ENCODE results near the gene DNAJC9. TPM values are rescaled to one million over a fixed set of nuclear protein-coding genes. Genes with fewer than 3 reads are reported as not detected.

Gene DNAJC9
- polyA plus RNA-seq, 1 experiment, result 10.0 TPM

DNA sequence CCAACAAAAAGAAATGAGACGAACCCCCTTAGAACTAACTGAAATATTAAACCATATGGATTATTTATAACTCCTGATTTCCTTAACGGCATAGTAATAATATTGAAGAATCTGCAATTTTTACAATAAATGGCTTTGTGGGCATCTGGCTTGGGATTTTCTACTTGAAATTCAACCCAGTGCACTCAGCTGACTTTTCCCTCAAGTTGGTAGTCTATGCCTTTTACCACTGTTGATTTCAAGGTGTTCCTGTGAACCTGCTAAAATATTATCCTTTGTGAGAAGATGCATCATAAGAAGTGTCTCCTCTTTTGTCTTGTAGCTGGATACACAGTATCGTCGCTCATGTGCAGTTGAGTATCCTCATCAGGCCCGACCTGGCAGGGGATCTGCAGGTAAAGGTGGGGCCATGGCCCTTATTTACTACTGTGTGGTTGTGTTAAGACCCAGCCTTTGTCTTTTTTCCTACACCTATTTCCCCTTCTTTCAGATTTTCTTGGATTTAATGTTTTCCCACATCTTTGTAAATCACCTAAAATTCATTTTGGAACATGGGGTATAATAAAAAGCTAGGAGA, 8.0 kb downstream of the DNAJC9 start:
- Histone ChIP-seq H3K36me3 (ENCODE audit: control insufficient read depth, insufficient read depth, low read length) (peaks cover 4% of the 10 kb centered on the region), H3K27me3 (ENCODE audit: control insufficient read depth, insufficient read depth, low read length) (no peaks in the 10 kb centered on the region), H3K4me3 (ENCODE audit: low read depth, low read length) (no peak overlapping the region)
- ChIA-PET CTCF (no interaction called here), POLR2A (no interaction called here)
- no peak for DNase-seq (ENCODE audit: low read depth)
- TF ChIP-seq, protein P1, sequence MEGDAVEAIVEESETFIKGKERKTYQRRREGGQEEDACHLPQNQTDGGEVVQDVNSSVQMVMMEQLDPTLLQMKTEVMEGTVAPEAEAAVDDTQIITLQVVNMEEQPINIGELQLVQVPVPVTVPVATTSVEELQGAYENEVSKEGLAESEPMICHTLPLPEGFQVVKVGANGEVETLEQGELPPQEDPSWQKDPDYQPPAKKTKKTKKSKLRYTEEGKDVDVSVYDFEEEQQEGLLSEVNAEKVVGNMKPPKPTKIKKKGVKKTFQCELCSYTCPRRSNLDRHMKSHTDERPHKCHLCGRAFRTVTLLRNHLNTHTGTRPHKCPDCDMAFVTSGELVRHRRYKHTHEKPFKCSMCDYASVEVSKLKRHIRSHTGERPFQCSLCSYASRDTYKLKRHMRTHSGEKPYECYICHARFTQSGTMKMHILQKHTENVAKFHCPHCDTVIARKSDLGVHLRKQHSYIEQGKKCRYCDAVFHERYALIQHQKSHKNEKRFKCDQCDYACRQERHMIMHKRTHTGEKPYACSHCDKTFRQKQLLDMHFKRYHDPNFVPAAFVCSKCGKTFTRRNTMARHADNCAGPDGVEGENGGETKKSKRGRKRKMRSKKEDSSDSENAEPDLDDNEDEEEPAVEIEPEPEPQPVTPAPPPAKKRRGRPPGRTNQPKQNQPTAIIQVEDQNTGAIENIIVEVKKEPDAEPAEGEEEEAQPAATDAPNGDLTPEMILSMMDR (IDR thresholded peaks at IDR 0.05; ENCODE audit: insufficient read depth, low read depth, low read length), result no peak

DNA sequence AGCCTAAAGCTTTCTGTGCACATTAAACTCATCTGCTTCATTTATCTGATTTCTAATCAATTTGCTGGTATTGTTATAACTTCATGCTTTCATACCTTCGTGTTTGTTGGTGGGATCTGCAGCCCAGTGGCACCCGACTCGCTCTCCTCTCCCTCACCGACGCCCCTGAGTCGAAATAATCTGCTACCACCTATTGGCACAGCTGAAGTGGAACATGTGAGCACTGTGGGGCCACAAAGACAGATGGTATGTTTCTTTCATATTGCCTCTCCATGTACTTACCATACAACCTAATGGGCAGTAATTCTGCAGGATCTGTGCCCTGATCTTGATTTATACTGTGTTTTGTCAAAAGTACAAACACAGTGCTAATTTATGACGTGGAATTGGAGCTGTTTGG, 12.4 kb downstream of the DNAJC9 start:
- ChIA-PET CTCF (interaction anchor here (2.0 kb wide), 1 partner anchor 11 kb away, joined by 5 read pairs; no protein-coding TSS in a partner anchor), POLR2A (no interaction called here)
- no peak for DNase-seq (ENCODE audit: low read depth)
- H3K27me3 ChIP-seq (ENCODE audit: control insufficient read depth, insufficient read depth, low read length), result no peaks in the 10 kb centered on the region
- TF ChIP-seq, protein P1 (IDR thresholded peaks at IDR 0.05; ENCODE audit: insufficient read depth, low read depth, low read length), result no peak
- no peak overlapping the region for H3K4me3 ChIP-seq (ENCODE audit: low read depth, low read length)
- peaks cover 5% of the 10 kb centered on the region for H3K36me3 ChIP-seq (ENCODE audit: control insufficient read depth, insufficient read depth, low read length)

DNA sequence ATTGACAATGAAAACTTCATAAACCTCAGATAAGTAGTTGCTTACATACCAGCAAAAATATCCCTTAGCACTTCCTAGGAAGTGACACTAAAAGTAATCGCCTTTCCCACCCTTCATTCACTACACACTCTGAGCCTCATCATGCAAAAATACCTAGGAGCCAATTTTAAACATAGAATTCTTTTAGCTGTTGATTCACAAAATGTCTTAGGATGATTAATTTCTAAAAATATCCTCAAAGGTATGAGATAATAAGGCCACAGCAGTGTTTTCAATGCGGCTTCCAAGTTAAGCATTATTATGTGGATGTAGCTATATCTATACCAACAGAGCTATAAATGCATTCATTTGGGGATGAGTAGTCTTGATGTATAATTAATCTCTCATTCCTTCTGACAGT, 13.2 kb downstream of the DNAJC9 start:
- Histone ChIP-seq H3K4me3 (ENCODE audit: low read depth, low read length) (no peak overlapping the region), H3K36me3 (ENCODE audit: control insufficient read depth, insufficient read depth, low read length) (peaks cover 5% of the 10 kb centered on the region), H3K27me3 (ENCODE audit: control insufficient read depth, insufficient read depth, low read length) (no peaks in the 10 kb centered on the region)
- DNase-seq (ENCODE audit: low read depth), result no peak
- ChIA-PET POLR2A (interaction anchor here (0.6 kb wide), 1 partner anchor 538 kb away, joined by 3 read pairs; a partner anchor contains a TSS), CTCF (interaction anchor here (2.0 kb wide), 1 partner anchor 10 kb away, joined by 5 read pairs; no protein-coding TSS in a partner anchor)
- TF ChIP-seq, protein P1 (IDR thresholded peaks at IDR 0.05; ENCODE audit: insufficient read depth, low read depth, low read length), result no peak

DNA sequence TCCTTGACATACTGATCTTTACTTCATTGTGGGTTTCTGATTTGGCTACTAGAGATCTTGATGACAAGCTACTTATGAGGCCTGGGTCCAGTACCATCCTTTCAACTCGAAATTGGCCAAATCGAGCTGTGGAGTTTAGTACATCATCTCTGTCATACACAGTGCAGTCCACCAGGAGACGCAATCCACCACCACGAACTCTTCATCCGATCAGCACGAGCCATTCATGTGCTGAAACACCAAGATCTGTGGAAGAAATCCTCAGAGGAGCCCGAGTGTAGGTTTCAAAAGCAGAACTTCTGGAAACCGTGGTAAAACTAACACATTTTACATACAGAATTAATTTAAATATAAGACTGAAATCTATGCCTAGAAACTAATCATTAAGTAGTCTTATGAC, 14.2 kb downstream of the DNAJC9 start:
- no peaks in the 10 kb centered on the region for H3K27me3 ChIP-seq (ENCODE audit: control insufficient read depth, insufficient read depth, low read length)
- ChIA-PET CTCF (interaction anchor here (2.0 kb wide), 1 partner anchor 9 kb away, joined by 5 read pairs; no protein-coding TSS in a partner anchor), POLR2A (no interaction called here)
- TF ChIP-seq, protein P1 (IDR thresholded peaks at IDR 0.05; ENCODE audit: insufficient read depth, low read depth, low read length), result no peak
- DNase-seq (ENCODE audit: low read depth), result no peak
- peaks cover 5% of the 10 kb centered on the region for H3K36me3 ChIP-seq (ENCODE audit: control insufficient read depth, insufficient read depth, low read length)
- no peak overlapping the region for H3K4me3 ChIP-seq (ENCODE audit: low read depth, low read length)

DNA sequence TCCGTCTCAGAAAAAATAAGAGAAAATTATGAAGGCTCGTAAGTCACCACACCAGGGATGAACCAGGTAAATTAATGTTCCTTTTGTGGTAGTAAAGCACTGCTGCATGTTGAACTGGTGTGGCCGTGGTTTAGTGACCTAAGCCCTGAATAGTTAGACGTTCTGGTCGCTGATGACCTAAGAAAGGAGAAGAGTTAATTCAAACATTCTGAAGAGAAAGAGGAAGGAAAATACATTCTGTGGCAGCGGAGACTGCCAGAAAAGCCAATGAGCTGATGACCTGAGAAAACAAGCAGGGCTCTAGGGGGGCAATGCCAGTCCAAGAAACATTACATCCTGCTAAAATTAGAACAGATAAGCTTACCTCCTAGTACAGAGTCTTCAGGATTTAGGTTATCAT, 17.5 kb downstream of the DNAJC9 start:
- POLR2A ChIA-PET, result no interaction called here

More for the DNA sequence above, 17.5 kb downstream of the DNAJC9 start:
- CTCF ChIA-PET, result no interaction called here
- Histone ChIP-seq H3K27me3 (ENCODE audit: control insufficient read depth, insufficient read depth, low read length) (no peaks in the 10 kb centered on the region), H3K4me3 (ENCODE audit: low read depth, low read length) (no peak overlapping the region), H3K36me3 (ENCODE audit: control insufficient read depth, insufficient read depth, low read length) (peaks cover 5% of the 10 kb centered on the region)
- no peak for DNase-seq (ENCODE audit: low read depth)
- TF ChIP-seq, protein P1 (IDR thresholded peaks at IDR 0.05; ENCODE audit: insufficient read depth, low read depth, low read length), result no peak

All from BJ (cell line).